Activated T-cell treated with anti-CD3 and anti-CD28 coated beads, Interleukin-2, amount 50 U/mL, for 48 hours (primary cell): ENCODE results near the gene PCAT7.

Experiments
- DNase-seq, 2 experiments: peaks; one replicate each; pipeline ENCODE4 v3.0.0-alpha.2; 2020

PCAT7 gene

DNA sequence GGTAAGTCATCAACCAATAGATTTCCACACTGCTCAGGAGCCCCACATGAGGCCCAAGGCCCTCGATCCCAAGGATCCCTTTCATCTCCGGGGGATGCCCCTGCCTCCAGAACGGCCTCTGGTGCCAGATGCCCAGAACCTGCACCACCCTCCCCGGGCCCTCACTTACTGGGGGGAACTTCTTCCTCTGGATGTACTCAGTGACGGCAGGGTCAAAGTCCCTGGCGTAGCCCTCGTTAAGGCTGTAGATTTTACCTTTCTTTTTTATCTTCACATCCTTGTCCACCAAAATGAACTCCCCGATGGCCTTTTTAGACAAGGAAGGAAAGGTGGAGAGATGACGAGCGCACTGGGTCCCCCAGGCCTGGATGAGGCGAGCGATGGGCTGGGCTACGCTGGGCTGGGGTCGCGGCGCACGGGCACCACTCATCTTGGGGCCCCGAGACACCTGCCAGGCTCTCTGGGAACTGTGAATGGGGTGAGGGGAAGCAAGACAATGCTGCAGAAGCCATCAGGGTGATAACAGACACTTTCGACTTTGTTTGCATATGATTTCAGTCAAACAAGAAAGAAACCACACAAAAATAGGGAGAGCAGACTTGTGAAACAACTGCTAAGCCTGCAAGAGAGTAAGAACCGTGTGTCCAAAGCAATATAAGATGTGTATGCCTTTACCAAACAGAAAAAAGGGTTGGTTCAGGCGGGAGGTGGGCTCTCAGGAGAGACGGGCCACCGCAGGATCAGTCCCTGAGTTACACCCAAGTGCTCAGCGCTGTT is 52.0 kb downstream of the PCAT7 start:
- DNase-seq: no peak

DNA sequence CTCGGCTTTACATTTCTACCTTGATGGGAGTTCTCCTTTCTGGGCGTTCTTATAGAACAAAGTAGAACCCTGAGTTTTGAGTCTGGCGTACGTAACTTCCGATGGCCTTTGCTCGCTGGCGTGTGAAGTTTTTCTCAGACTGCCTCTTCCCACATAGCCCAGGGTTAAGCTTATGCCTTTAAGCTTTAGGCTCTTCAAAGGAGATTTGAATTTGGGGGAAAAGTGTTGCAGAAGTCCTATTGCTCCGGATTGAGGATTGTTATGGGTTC is 52.5 kb downstream of the PCAT7 start:
- no peak for DNase-seq

DNA sequence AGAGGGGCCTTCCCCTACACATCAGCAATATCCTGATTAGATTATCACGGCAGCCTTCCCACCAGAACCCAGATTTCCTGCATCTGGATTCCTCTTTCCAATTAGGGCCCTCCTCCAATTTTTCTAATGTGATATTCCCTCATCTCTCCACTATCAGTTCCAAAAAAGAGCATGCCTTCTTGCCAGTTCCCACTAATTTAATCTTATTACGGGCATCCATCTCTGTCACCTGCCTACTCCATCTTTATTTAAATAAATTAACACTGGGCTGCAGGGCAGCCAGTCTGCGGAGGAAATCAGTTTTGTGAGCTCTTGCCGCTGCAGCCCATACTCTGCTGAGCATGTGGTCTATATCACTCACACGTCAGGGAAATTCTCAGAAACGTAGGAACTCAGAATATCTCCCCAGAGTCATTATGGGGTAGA is 55.3 kb downstream of the PCAT7 start:
- no peak for DNase-seq

DNA sequence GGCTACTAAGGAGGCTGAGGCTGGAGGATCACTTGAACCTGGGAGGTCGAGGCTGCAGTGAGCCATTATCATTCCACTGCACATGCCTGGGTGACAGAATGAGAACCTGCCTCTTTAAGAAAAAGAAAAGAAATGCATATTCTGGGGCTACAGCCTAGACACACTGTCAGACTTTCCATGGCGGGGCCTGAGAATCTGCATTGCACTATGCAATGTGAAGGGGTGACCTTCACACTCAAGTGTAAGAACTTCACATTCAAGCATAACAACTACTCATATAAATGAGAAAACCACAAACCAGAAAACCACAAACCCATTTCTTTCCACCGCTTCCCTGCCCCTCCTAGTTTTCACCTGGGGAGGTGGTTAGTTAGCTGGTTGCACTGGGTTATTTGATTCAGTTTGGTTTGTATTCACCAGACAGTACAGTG is 56.8 kb downstream of the PCAT7 start:
- peak; percentile 75 to 78 for DNase-seq

DNA sequence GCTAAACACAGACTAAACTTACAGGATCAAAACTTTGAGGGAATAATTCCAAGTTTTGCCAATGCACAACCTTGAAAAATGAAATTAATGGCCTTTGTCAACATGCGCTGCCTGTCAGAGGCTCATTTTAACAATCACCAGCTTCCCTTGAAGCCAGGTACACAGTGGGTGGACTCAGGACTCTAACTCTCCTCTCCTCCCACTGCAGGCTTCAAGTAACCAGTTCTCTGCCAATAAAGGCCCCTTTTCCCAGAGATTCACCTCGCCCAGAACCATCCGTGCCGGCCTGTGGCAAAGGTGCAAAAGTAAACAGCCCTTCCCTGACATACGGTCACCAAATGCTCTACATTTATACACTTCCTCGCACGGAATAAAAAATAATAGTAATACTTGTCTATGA is 57.2 kb downstream of the PCAT7 start:
- peak; percentile 20 to 23 for DNase-seq

DNA sequence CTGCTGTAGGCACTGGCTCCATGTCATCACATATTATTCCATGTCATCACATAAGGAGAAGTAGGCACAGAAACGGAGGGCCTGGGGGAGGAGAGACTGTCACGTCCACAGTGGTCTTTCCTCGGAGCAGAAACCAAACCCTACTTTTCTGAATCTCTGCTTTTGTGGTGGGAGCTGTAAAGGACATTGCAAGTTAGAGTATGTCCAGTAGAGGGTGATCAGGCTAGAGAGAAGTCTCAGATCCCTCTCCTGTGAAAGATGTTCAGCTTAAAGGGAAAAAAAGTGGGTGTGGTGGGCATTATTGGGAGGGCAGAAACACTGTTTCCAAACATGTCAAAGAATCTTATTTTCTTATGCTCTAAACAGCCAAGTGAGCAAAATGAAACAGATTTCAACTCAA is 58.1 kb downstream of the PCAT7 start:
- DNase-seq: no peak

DNA sequence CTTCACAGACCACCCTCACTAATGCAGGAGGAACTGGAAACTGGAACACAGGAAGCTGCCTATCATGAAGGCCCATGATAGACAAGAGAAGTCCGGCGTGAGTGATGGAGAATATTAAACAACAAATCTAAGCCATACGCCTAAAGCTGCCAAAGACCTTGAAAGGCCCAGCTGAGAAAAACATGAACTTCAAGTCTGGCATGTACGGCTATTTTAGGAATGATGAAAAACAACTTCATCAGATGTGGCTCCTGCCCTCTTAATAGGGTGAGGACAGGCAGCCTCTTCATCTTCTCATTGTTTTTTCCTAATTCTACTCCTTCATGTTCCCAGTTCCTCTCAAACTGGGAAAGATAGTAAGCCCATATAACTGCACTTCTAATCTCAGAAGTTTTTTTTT is 64.1 kb downstream of the PCAT7 start:
- no peak for DNase-seq
